ENCODE measurements around the gene FRMD4B.

GRCh38 chr3:69122403-69122802 is 263.5 kb downstream of the FRMD4B start, which contains the start of gene LMOD3:
- TF ChIP-seq CTCF (IDR thresholded peaks at IDR 0.05) (no peak), POLR2A (IDR thresholded peaks at IDR 0.05) (no peak)
